ENCODE results near the gene CFAP54. TPM values are rescaled to one million over a fixed set of nuclear protein-coding genes. Genes with fewer than 3 reads are reported as not detected.

Gene CFAP54
- total and polyA plus RNA-seq, 2 donors (not counting 3 experiments of a cell fraction or from before 2014, with no cell fraction given): 3.6 to 26.9 TPM

- intact Hi-C loops (cut with micrococcal nuclease): no loop called here
- H3K4me2 ChIP-seq (ENCODE audit: insufficient read depth, low read length): no peak overlapping the region
- H3K9me3 ChIP-seq (replicated peaks; ENCODE audit: control insufficient read depth, insufficient read depth, low read length): no peaks in the 10 kb centered on the region
- no peaks in the 10 kb centered on the region for H3K36me3 ChIP-seq (ENCODE audit: control insufficient read depth in 2 of 2, extremely low read depth in 1 of 2, insufficient read depth in 2 of 2, low read length in 2 of 2)
- no peaks in the 10 kb centered on the region for H3K9me1 ChIP-seq (replicated peaks; ENCODE audit: control insufficient read depth, extremely low read depth, insufficient read depth, low read length)
- dilution Hi-C loops (cut with MboI; ENCODE audit: extremely low pct_ligation_motif_present, low sequenced_read_pairs): no loop called here
- H3K4me3 ChIP-seq (replicated peaks in 1 of 3; ENCODE audit: insufficient read depth in 1 of 3, low read depth in 1 of 3, low read length in 3 of 3): no peak overlapping the region
- no peaks in the 10 kb centered on the region for H3K27me3 ChIP-seq (ENCODE audit: control insufficient read depth in 2 of 2, insufficient read depth in 2 of 2, low read length in 2 of 2)
- no TSS peak for BruUV-seq (replicated peaks)
- no peak overlapping the region for H3K27ac ChIP-seq (ENCODE audit: insufficient read depth, low read depth, low read length)
- TF ChIP-seq FOS (IDR thresholded peaks at IDR 0.05; ENCODE audit: borderline replicate concordance, insufficient read depth, low read length): no peak
- TF ChIP-seq POLR2A (IDR thresholded peaks at IDR 0.05; ENCODE audit: low read depth, low read length): no peak
- no peak for TF ChIP-seq MYC (IDR thresholded peaks at IDR 0.05; ENCODE audit: low read depth, low read length)
- no peak for TF ChIP-seq GATA2 (IDR thresholded peaks at IDR 0.05; ENCODE audit: insufficient read depth, insufficient read length, low read depth, low read length)
- no peak for TF ChIP-seq CTCF (IDR thresholded peaks at IDR 0.05; ENCODE audit: extremely low read depth in 1 of 2, insufficient read depth in 1 of 2, low read depth in 1 of 2, low read length in 2 of 2)
- no peak for TF ChIP-seq JUN (IDR thresholded peaks at IDR 0.05; ENCODE audit: borderline replicate concordance, insufficient read depth, insufficient read length, low read depth)
- TF ChIP-seq EZH2 (IDR thresholded peaks at IDR 0.05; ENCODE audit: borderline replicate concordance, low read depth, low read length, severe bottlenecking): no peak
- TF ChIP-seq POLR2AphosphoS5 (IDR thresholded peaks at IDR 0.05; ENCODE audit: insufficient read depth, low read depth, low read length): no peak
- no peak for TF ChIP-seq MAX (IDR thresholded peaks at IDR 0.05; ENCODE audit: insufficient read depth, insufficient read length)
- H3K79me2 ChIP-seq (ENCODE audit: control insufficient read depth, insufficient read depth, low read length): no peaks in the 10 kb centered on the region
- no peaks in the 10 kb centered on the region for H3K4me1 ChIP-seq (ENCODE audit: control insufficient read depth, extremely low read depth, insufficient read depth, low read length)
- no peaks in the 10 kb centered on the region for H4K20me1 ChIP-seq (replicated peaks; ENCODE audit: control insufficient read depth, extremely low read depth, insufficient read depth, low read length)
- DNase-seq (ENCODE audit: low read depth, low spot score) (no peak), FAIRE-seq (no peak)
- H2AFZ ChIP-seq (ENCODE audit: low read depth, low read length): no peak overlapping the region
- CTCF ChIA-PET: no interaction called here
- POLR2A ChIA-PET: no interaction called here
- no peak overlapping the region for H3K9ac ChIP-seq (replicated peaks; ENCODE audit: extremely low read depth, insufficient read depth, low read length)
These were observed 188.0 kb downstream of the CFAP54 start for GRCh38 chr12:96677363-96677762.

Data from endothelial cell of umbilical vein (primary cell).